Right lobe of liver (tissue), 6 donors: ENCODE data around the gene ZNF830. TPM values are rescaled to one million over a fixed set of nuclear protein-coding genes. Genes with fewer than 3 reads are reported as not detected.
"Not testable (repeated sequence)": the region's sequence is repeated elsewhere in the genome, so short reads cannot be mapped to it uniquely, and the experiment has no call there.

Experiments used
- ATAC-seq, 4 donors: fragments of 200-7000 bp; cut with Tn5 transposase; one replicate each; pipeline ENCODE4 v1.9.1; 2020; ENCODE audit warnings: mild to moderate bottlenecking in 4 of 4, moderate library complexity in 4 of 4
- DNase-seq, 3 donors: peaks; one replicate each; pipeline ENCODE4 v3.0.0-alpha.2; 2020
- H3K27ac ChIP-seq, 3 donors: fragments of 200-600 bp; one replicate each; pipeline ENCODE4 v1.8.0; 2022
- H3K27me3 ChIP-seq, 2 donors: fragments of 200-600 bp; one replicate each; pipeline ENCODE4 v1.8.0; 2022
- H3K36me3 ChIP-seq, 4 donors: fragments of 200-600 bp; sonication (generic) in 1 of 4; one replicate each; pipeline versions ENCODE4 v1.5.1 to v1.8.0; 2017 to 2022; ENCODE audit warnings: control low read depth in 1 of 4
- H3K4me1 ChIP-seq, 4 donors: fragments of 200-600 bp; sonication (generic) in 1 of 4; one replicate each; pipeline versions ENCODE4 v1.5.1 to v1.8.0; 2017 to 2022; ENCODE audit warnings: control low read depth in 1 of 4
- H3K4me3 ChIP-seq, 3 donors: fragments of 200-600 bp; one replicate each; pipeline ENCODE4 v1.8.0; 2022
- H3K9me3 ChIP-seq, 4 donors: fragments of 200-600 bp; sonication (generic) in 1 of 4; one replicate each; pipeline versions ENCODE4 v1.5.1 to v1.8.0; 2017 to 2022; ENCODE audit warnings: control low read depth in 1 of 4
- POLR2A ChIP-seq: fragments of 450-650 bp; IDR thresholded peaks from one replicate; pipeline ENCODE4 v1.6.1; 2017; ENCODE audit warnings: antibody characterized with exemption, mild to moderate bottlenecking
- WGBS: methylation state at CpG from one replicate; pipeline ENCODE4 v1.1.6; 2018; ENCODE audit warnings: low coverage, low lambda C conversion rate; ENCODE audit not compliant: insufficient coverage; ENCODE audit errors: missing lambda C conversion rate; 5-methylcytosine and 5-hydroxymethylcytosine counted together
- intact Hi-C, 2 donors: fragments of 100-400 bp; cut with DNase I; formaldehyde crosslinking; loops; one replicate each; pipeline versions ENCODE4 v1.11.2 to v1.14.1; 2022
- total RNA-seq, 6 experiments: library from RNA; depleted of rRNA in 2 of 6; stranded (reverse); fragments of >200 nt in 2 of 6; fragmentation: NEBNext Ultra II Directional in 3 of 6; extraction: Animal tissue kit (Norgen Biotek cat#: 25700) in 3 of 6; gene quantifications; one replicate each; pipeline versions ENCODE4 v1.1.0 to v1.2.4, GENCODE V29; 2016 to 2023
- TF ChIP-seq, protein P1 (sequence below), 4 donors: fragments of 200-600 bp in 3 of 4; fragments of 450-650 bp in 1 of 4; IDR thresholded peaks; one replicate each; pipeline versions ENCODE4 v1.5.1 to v1.8.0; 2016 to 2022; ENCODE audit warnings: antibody characterized with exemption in 4 of 4, mild to moderate bottlenecking in 2 of 4
- donor health status: DM: no; HTN: yes; CAD: no.
- donor health status: DM: no; HTN: no; CAD: no.
- donor health status: DM: no; HTN: no; CAD: no.
- donor health status: DM: no; HTN: yes; CAD: no.
- donor health status: DM: no; HTN: yes; CAD: no.

The ZNF830 gene
- total RNA-seq, 6 experiments from 2014 or later = 4.5 to 6.5 (median 4.8) TPM

DNA sequence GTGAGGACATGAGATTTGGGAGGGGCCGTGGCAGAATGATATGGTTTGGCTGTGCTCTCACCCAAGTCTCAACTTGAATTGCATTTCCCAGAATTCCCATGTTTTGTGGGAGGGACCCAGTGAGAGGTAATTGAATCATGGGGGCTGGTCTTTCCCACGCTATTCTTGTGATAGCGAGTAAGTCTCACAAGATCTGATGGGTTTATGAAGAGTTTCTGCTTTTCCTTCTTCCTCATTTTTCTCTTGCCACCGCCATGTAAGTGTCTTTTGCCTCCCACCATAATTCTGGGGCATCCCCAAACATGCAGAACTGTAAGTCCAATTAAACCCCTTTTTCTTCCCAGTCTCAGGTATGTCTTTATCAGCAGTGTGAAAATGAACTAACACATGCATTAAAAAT, 40.7 kb upstream of the ZNF830 start:
- Histone ChIP-seq H3K27me3 (no peaks in the 10 kb centered on the region), H3K27ac (no peak overlapping the region), H3K9me3 (no peaks in the 10 kb centered on the region), H3K36me3 (no peaks in the 10 kb centered on the region), H3K4me3 (no peak overlapping the region), H3K4me1 (no peaks in the 10 kb centered on the region)
- intact Hi-C loops = no loop called here
- WGBS = 70% methylated on average over 3 of the region's 4 CpGs
- ATAC-seq = no peak
- TF ChIP-seq, protein P1, sequence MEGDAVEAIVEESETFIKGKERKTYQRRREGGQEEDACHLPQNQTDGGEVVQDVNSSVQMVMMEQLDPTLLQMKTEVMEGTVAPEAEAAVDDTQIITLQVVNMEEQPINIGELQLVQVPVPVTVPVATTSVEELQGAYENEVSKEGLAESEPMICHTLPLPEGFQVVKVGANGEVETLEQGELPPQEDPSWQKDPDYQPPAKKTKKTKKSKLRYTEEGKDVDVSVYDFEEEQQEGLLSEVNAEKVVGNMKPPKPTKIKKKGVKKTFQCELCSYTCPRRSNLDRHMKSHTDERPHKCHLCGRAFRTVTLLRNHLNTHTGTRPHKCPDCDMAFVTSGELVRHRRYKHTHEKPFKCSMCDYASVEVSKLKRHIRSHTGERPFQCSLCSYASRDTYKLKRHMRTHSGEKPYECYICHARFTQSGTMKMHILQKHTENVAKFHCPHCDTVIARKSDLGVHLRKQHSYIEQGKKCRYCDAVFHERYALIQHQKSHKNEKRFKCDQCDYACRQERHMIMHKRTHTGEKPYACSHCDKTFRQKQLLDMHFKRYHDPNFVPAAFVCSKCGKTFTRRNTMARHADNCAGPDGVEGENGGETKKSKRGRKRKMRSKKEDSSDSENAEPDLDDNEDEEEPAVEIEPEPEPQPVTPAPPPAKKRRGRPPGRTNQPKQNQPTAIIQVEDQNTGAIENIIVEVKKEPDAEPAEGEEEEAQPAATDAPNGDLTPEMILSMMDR (IDR thresholded peaks at IDR 0.05) = no peak
- no peak for TF ChIP-seq POLR2A
- no peak for DNase-seq

DNA sequence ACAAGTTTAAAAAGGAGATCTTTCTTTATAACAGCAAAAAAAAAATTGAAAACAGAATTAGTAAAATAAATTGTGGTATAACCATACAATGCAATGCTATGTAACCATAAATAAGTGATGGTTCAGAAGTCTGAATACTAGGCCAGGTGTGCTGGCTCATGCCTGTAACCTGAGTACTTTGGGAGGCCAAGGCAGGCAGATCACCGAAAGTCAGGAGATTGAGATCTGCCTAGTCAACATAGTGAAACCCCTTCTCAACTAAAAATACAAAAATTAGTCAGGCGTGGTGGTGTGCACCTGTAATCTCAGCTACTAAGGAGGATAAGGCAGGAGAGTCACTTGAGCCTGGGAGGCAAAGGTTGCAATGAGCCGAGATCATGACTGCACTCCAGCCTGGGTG, 34.7 kb upstream of the ZNF830 start:
- intact Hi-C loops = no loop called here
- Histone ChIP-seq H3K9me3 (no peaks in the 10 kb centered on the region), H3K27ac (no peak overlapping the region), H3K4me3 (no peak overlapping the region), H3K27me3 (no peaks in the 10 kb centered on the region), H3K4me1 (no peaks in the 10 kb centered on the region), H3K36me3 (no peaks in the 10 kb centered on the region)
- WGBS = 97% methylated on average over 3 of the region's 3 CpGs
- DNase-seq (no peak), ATAC-seq (no peak)
- TF ChIP-seq, protein P1 (IDR thresholded peaks at IDR 0.05) = no peak
- no peak for TF ChIP-seq POLR2A

DNA sequence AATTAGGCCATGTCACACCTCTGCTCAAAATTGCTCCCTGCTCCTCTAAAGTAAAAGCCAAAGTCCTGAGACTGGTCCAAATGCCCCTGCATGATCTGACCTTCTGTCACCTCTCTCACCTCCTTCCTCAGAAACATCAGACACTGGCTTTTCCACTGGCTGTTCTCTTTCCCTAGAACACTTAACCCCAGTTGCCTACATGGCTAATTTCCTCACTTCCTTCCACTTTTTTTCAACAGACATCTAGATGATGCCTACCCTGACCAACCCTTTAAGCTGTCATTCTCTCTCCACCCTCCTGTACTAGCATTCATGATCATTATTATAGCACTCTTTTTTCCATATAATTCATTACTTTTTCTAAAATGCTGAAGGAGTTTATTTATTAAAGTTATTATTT, 31.1 kb upstream of the ZNF830 start:
- no peak for ATAC-seq
- H3K36me3 ChIP-seq = no peaks in the 10 kb centered on the region
- intact Hi-C loops = no loop called here
- H3K4me1 ChIP-seq = no peaks in the 10 kb centered on the region
- H3K27ac ChIP-seq = no peak overlapping the region
- DNase-seq = no peak
- H3K9me3 ChIP-seq = no peaks in the 10 kb centered on the region
- H3K27me3 ChIP-seq = no peaks in the 10 kb centered on the region
- TF ChIP-seq, protein P1 (IDR thresholded peaks at IDR 0.05) = no peak
- no peak for TF ChIP-seq POLR2A
- no peak overlapping the region for H3K4me3 ChIP-seq

GRCh38 chr17:34950780-34951179, 10.6 kb upstream of the ZNF830 start:
- 96% methylated on average over 4 of the region's 4 CpGs for WGBS
- H3K36me3 ChIP-seq, H3K4me3 ChIP-seq, H3K9me3 ChIP-seq, H3K27ac ChIP-seq, ATAC-seq, H3K4me1 ChIP-seq, H3K27me3 ChIP-seq, DNase-seq, intact Hi-C loops: not testable (repeated sequence)

- ATAC-seq (no peak), DNase-seq (no peak)
- Histone ChIP-seq H3K4me1 (peaks cover 0 to 16% (median 3%) of the 10 kb centered on the region in 4 donors), H3K9me3 (no peaks in the 10 kb centered on the region), H3K27me3 (no peaks in the 10 kb centered on the region), H3K27ac (no peak overlapping the region), H3K4me3 (no peak overlapping the region), H3K36me3 (no peaks in the 10 kb centered on the region)
- TF ChIP-seq POLR2A = no peak
- TF ChIP-seq, protein P1 (IDR thresholded peaks at IDR 0.05) = no peak
- whole genome bisulfite sequencing = 60% methylated on average over 1 of the region's 1 CpG
- intact Hi-C loops = no loop called here
These were observed 2.9 kb upstream of the ZNF830 start for GRCh38 chr17:34958438-34958837.
